HG03469 (cell line): ENCODE data around the gene GBA2.

Experiments
- ATAC-seq: cut with Tn5 transposase; IDR thresholded peaks from one replicate; pipeline ENCODE4 v1.9.1; 2021; ENCODE audit warnings: mild to moderate bottlenecking, moderate library complexity, moderate number of reproducible peaks; ENCODE audit not compliant: unreplicated experiment

The GBA2 gene

DNA sequence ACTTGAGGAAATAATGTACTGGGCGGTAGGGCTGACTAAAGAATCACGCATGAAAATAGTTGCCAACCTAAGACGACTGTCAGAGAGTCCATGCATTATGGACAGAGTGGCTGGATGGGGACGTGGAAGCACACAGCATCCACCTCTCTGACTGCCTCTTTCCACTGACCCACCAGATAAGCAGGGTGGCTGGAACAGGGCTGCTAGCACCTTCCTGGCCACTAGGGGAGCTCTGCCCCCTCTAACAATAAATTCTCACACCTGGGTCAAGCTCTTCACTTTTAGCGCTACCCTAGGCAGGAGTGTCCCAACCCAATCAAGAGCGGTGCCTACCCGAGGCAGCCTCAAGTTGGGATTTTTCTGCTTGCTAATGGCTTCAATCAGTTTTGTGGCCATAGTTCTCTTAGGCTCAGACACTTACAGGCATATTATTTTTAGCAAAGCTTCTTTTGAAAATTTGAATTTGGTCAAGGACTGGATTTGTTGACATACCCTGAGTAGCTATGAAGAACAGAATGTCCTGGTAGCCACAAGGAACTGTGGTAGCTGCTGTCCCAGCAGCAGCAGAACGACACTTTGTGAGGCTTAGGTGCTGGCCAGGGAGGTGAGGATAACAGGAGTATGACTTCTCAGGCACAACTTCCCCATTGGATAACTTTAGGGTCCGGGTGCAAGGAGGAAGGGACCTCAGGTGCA is 52.4 kb downstream of the GBA2 start:
- ATAC-seq: no peak

DNA sequence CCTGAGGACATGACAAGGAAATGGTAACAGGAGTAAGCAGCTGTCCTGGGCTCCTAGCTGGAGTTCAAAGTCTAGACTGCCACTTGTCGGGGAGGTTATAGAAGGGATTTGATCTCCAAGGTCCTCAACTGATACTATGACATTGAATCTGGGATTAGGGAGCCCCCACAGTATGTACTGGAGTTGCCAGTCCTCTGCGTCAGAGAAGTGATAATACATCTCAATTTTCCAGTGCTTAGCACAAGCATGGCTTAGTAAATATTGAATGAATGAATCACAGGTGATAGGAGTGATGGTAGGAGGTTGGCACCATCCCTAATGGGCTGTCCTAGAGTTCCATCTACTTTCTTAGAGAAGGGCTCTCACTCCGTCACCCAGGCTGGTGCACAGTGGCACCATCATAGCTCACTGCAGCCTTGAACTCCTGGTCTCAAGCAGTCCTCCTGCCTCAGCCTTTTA is 53.1 kb downstream of the GBA2 start:
- ATAC-seq: no peak

DNA sequence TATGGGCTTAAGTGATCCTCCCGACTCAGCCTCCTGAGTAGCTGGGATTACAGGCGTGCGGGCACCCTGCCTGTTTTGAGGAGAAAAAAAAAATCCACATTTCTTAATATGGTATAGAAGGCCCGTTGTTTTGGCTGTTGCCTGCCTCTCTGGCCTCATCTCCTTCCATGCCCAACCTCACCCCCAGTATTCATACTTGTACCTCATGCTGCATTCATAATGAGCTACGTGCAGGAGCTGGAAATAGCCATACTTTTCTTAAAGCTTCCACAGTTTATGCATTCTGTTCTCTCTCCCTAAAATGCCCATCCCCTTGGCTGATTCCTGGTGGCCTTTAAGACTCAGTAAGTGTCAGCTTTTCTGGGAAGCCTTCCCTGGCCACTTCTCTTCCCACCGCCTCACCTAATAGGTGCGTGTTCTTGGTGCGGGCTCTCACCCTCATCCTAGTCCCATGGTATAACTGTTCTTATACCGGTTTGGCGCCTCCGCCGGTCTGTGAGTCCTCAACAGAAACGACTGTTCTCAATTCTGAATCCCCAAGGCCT is 57.2 kb downstream of the GBA2 start:
- ATAC-seq: no peak

DNA sequence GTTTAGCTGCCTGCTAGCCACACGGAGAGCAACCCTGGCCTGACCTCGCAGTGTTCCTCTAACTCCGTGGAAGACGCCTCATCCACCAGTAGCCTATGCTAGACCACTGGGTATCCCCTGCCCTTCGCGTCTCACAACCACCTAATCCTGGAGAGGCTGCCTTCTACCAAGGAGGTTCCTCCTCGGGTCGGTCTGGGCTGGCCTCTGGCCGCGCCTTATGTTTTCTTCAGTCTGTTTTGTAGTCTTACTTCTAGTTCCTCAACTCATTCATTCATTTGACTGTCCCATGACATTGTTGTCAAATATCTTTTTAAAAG is 57.7 kb downstream of the GBA2 start:
- ATAC-seq: no peak

DNA sequence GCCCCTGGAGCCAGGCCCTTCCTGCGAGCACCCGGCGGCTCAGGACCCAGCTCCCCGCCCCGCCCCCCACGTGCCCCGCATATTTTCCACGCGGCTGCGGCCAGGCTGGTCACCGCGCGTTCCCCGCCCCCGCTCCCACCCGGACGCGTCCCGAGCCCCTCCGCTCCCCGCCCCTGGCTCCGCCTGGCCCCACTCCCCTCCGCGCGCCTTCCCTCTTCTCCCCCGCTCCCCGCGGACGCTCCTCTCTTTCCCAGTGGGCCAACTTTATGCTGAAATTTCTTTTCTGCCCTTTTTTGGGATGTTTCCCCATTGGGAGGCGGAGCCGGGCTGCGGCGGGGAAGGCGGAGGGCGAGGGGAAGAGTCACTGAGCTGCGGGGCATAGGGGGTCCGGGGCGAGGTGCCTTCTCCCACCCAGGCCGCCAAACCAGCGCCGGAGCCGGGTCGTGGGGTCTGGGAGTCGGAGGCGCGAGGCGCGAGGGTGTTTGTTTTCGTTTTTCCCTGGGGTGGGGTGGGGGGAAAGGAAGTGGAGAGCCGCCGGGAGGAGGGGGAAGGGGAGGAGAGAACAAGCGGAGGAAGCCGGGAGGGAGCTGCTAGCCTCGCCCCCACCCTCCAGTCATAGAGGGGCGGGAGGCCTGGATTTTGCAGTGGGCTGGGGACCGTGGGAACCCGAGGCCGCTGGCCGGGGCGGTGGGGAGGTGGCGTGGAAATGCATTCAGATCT is 58.3 kb downstream of the GBA2 start:
- no peak for ATAC-seq

DNA sequence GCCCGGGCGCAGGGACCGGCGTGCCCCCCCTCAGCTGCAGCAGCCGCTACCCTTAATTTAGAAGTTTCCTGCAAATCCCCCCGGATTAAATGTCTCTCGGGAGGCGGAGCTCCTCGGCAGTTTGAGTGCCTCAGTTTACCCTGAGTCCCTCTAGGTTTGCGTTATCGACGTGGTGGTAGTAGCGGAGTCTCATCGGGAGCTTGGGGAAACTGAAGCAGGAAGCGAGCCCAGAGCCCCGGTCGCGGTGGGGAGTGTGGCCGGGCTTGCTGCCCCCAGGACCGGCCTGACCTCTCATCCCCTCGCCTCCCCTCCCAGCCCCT is 58.8 kb downstream of the GBA2 start:
- no peak for ATAC-seq

DNA sequence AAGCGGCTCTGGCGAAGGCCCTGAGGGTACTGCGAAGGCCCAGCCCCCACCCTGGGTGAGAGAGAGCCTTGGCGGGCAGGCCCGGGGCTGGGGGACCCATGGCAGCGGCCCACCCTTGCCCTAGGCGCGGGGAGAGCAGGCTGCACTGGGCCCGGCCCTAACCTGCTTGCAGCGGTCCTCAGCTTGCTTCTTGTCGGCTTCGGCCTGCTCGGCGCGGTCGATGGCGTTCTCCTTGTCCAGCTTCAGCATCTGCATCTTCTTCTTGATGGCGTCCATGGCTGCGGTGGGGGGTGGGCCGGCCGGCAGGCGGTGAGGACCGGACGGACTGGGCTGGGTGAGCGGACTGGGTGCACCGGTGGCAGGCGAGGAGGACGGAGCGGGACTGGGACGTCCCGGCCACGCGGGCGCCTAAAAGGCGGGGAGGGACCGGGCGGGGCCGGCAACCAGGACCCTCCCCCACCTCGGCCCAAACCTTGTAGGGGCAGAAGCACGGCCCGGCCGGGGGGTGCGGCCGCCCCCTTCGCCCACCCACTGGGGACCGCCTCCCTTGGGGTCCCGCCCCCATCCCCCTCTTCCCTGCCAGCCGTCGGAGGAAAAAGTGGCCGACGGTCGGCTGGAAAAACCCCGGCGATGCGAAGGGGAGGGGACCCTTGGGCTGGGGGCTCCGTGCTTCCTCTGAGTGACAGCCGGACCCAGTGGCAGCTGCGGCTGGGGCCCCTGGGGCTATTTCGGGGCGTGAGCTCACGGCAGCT is 59.3 kb downstream of the GBA2 start, which contains the start of gene TPM2:
TPM2 (minus strand) TSS at position 384 of the 752 bp plus-strand sequence; CDS start at position 276, 108 bp downstream.
- ATAC-seq: no peak

DNA sequence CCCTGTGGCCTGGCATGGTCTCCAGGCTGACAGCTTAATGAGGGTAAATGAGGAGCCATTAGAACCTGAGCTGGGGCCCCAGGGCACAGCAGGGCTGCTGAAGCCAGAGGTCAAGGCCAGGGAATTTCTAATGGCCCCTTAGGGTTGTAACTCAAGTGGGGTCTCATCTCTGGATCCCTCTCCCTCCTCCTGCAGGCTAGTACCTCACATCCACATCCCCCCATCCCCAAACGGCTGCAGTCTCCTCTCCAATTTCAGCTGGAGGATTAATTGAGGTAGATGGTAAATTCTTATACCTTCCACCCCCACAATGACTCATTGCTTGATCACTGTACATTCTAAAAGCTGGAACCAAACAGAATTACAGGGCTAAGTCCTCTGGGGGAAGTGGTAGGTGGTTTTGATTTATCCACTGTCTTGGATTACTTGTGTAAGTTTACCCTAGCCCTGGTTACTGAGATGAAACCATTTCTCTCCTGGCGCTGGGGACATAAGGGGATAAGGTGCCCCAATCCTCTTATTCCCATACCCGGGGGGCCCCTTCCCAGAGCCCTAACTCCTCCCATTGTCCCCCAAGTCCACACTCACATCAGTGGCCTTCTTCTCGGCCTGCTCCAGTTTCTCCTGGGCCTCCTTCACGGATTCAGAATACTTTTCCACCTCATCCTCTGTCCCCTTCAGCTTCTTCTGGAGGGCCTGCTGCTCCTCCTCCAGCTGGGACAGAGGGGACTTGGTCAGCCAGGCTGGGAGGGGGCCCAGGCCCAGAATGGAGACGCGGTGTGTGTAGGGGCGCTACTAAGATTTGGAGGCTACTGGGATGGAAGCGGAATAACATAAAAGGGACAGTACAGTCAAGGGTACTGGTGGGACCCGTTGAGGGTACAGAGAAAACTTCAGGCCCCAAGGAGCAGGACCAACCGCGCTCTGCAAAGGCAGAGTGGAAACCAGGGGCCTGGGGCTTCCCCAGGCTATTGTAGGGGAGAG is 60.2 kb downstream of the GBA2 start:
- ATAC-seq: no peak

DNA sequence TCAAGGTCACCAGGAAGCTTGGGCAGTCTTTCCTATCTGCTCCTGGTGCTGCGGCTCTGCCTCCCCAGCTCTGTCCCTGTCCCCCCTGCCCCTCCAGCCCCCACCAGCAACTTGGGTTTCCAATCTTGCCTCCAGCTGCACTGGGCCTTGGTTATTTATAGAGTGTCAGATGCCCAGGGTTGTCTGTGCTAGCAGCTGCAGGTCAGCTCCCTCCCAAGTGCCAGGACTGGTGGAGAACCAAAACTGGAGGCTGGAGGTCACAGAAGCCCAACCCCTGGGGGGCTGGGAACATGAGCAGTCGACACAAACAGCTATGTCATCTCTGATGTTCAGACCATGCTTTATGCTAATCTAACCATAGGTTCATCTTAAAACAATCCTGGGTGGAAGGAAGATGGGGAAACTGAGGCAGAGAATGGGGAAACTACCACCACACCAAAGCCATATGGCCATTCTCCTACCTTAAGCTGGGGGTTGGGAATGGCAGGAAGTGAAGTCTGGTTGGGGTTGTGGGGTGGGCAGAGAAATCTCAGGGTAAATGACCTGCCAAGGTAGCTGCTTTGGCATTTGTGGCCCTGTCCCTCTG is 61.0 kb downstream of the GBA2 start:
- no peak for ATAC-seq

DNA sequence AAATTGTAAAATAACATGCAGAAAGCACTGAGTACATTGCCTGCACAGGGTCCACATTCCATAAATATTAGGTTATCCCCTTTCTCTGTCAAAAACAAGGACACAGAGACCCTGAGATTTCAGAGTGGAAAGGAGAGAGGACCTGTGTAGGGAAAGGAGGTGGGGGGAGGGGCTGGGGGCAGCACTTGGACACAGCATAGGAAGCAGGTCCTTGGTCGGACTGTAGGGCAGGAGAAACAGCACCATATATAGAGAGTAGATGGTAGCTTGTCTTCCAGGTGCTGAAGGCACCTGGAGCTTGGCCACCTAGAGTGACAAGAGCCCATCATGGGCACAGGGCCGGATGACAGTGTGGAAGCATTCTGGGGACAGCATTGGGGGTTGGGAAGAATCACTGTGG is 61.7 kb downstream of the GBA2 start:
- no peak for ATAC-seq
